WTC11 (cell line): ENCODE data around the gene ARHGAP26. TPM values are rescaled to one million over a fixed set of nuclear protein-coding genes. Genes with fewer than 3 reads are reported as not detected.

Experiments
- ATAC-seq: fragments of 200-7000 bp; cut with Tn5 transposase; 2 replicates; pipeline ENCODE4 v1.10.0; 2021; ENCODE audit warnings: mild to moderate bottlenecking, moderate library complexity
- CTCF ChIA-PET: fragments of 300-600 bp; sonication (Branson Sonifier 250); formaldehyde crosslinking; loops from one replicate; lab custom pipeline; 2021; ENCODE audit warnings: antibody characterized with exemption; lab: Charles Lee
- POLR2A ChIA-PET: fragments of 350-600 bp; sonication (Branson Sonifier 250); formaldehyde crosslinking; loops from one replicate; lab custom pipeline; 2021; ENCODE audit warnings: antibody characterized with exemption; lab: Charles Lee
- DNase-seq: peaks from one replicate; pipeline ENCODE4 v3.0.0; 2021; ENCODE audit warnings: low spot score
- H3K27ac Mint-ChIP-seq: 2 replicates; pipeline ENCODE4 v1.8.0; 2021; ENCODE audit warnings: mixed read lengths
- H3K27me3 Mint-ChIP-seq: 2 replicates; pipeline ENCODE4 v1.8.0; 2021; ENCODE audit warnings: low read depth, mild to moderate bottlenecking, moderate library complexity, mixed read lengths
- H3K36me3 Mint-ChIP-seq: 2 replicates; pipeline ENCODE4 v1.8.0; 2021; ENCODE audit warnings: mixed read lengths
- H3K4me1 Mint-ChIP-seq: 2 replicates; pipeline ENCODE4 v1.8.0; 2022; ENCODE audit warnings: mixed read lengths
- H3K4me3 Mint-ChIP-seq: 2 replicates; pipeline ENCODE4 v1.8.0; 2021; ENCODE audit warnings: mild to moderate bottlenecking, moderate library complexity, mixed read lengths
- H3K9me3 Mint-ChIP-seq: 2 replicates; pipeline ENCODE4 v1.8.0; 2021; ENCODE audit warnings: mixed read lengths
- CREM ChIP-seq: sonication (generic); formaldehyde crosslinking; IDR thresholded peaks from 2 replicates; pipeline ENCODE4 v1.8.1; 2022; ENCODE audit warnings: mild to moderate bottlenecking, missing genetic modification reagents, moderate library complexity
- FOXK1 ChIP-seq: sonication (generic); formaldehyde crosslinking; IDR thresholded peaks from 2 replicates; pipeline ENCODE4 v1.8.0; 2022; ENCODE audit warnings: mild to moderate bottlenecking, moderate library complexity, missing genetic modification reagents
- FOXP1 ChIP-seq: sonication (generic); formaldehyde crosslinking; IDR thresholded peaks from 2 replicates; pipeline ENCODE4 v1.8.0; 2022; ENCODE audit warnings: missing genetic modification reagents, mild to moderate bottlenecking, moderate library complexity, borderline replicate concordance
- GRHL2 ChIP-seq: fragments of 250-450 bp; sonication (Bioruptor Pico); IDR thresholded peaks from 2 replicates; pipeline ENCODE4 v1.8.0; 2022; ENCODE audit warnings: mild to moderate bottlenecking, moderate library complexity; ENCODE audit not compliant: insufficient replicate concordance, severe bottlenecking
- JAZF1 ChIP-seq: fragments of 250-450 bp; sonication (Bioruptor Pico); IDR thresholded peaks from 2 replicates; pipeline ENCODE4 v1.9.0; 2021; ENCODE audit warnings: moderate library complexity, mild to moderate bottlenecking, inconsistent platforms
- NFATC4 ChIP-seq: fragments of 250-450 bp; sonication (Bioruptor Pico); IDR thresholded peaks from 2 replicates; pipeline ENCODE4 v1.9.0; 2021; ENCODE audit warnings: mild to moderate bottlenecking
- NFE2L1 ChIP-seq: sonication (generic); formaldehyde crosslinking; IDR thresholded peaks from 2 replicates; pipeline ENCODE4 v1.8.1; 2023; ENCODE audit warnings: missing genetic modification reagents
- SMAD4 ChIP-seq: sonication (generic); formaldehyde crosslinking; IDR thresholded peaks from 2 replicates; pipeline ENCODE4 v1.8.0; 2022; ENCODE audit warnings: mild to moderate bottlenecking, missing genetic modification reagents
- ZNF138 ChIP-seq: sonication (generic); formaldehyde crosslinking; conservative IDR thresholded peaks from 2 replicates; pipeline ENCODE4 v1.8.1; 2022; ENCODE audit warnings: mild to moderate bottlenecking, moderate library complexity, missing genetic modification reagents
- ZNF232 ChIP-seq: sonication (generic); formaldehyde crosslinking; IDR thresholded peaks from 2 replicates; pipeline ENCODE4 v1.8.0; 2022; ENCODE audit warnings: mild to moderate bottlenecking, missing genetic modification reagents
- ZNF416 ChIP-seq: fragments of 250-450 bp; sonication (Bioruptor Pico); IDR thresholded peaks from 2 replicates; pipeline ENCODE4 v1.9.0; 2021; ENCODE audit warnings: mild to moderate bottlenecking, inconsistent platforms
- ZNF671 ChIP-seq: fragments of 250-450 bp; sonication (Bioruptor Pico); IDR thresholded peaks from 2 replicates; pipeline ENCODE4 v1.8.0; 2021; ENCODE audit warnings: mild to moderate bottlenecking
- total RNA-seq: library from RNA; stranded (reverse); gene quantifications from 3 replicates; pipeline ENCODE4 v1.2.3, GENCODE V29; 2021
- TF ChIP-seq, protein P1 (sequence below): sonication (generic); formaldehyde crosslinking; IDR thresholded peaks from 2 replicates; pipeline ENCODE4 v1.8.1; 2022; ENCODE audit warnings: missing genetic modification reagents, borderline replicate concordance
- TF ChIP-seq, protein P2 (sequence below): sonication (generic); formaldehyde crosslinking; IDR thresholded peaks from 2 replicates; pipeline ENCODE4 v1.8.0; 2022; ENCODE audit warnings: mild to moderate bottlenecking, missing genetic modification reagents
- TF ChIP-seq, protein P3 (sequence below): sonication (generic); formaldehyde crosslinking; IDR thresholded peaks from 2 replicates; pipeline ENCODE4 v1.8.0; 2022; ENCODE audit warnings: mild to moderate bottlenecking, missing genetic modification reagents
- TF ChIP-seq, protein P4 (sequence below): sonication (generic); formaldehyde crosslinking; IDR thresholded peaks from 2 replicates; pipeline ENCODE4 v1.8.0; 2023; ENCODE audit warnings: missing genetic modification reagents
- TF ChIP-seq, protein P5 (sequence below): sonication (generic); formaldehyde crosslinking; IDR thresholded peaks from 2 replicates; pipeline ENCODE4 v1.8.1; 2022; ENCODE audit warnings: low read depth, missing genetic modification reagents, borderline replicate concordance
- TF ChIP-seq, protein P6 (sequence below): fragments of 250-450 bp; sonication (Bioruptor Pico); IDR thresholded peaks from 2 replicates; pipeline ENCODE4 v1.9.0; 2021; ENCODE audit warnings: mild to moderate bottlenecking
- TF ChIP-seq, protein P7 (sequence below): sonication (generic); formaldehyde crosslinking; IDR thresholded peaks from 2 replicates; pipeline ENCODE4 v1.8.1; 2022; ENCODE audit warnings: mild to moderate bottlenecking, missing genetic modification reagents, moderate library complexity, borderline replicate concordance

ARHGAP26 gene
- total RNA-seq, 1 experiment from 2014 or later: 22.3 TPM

DNA sequence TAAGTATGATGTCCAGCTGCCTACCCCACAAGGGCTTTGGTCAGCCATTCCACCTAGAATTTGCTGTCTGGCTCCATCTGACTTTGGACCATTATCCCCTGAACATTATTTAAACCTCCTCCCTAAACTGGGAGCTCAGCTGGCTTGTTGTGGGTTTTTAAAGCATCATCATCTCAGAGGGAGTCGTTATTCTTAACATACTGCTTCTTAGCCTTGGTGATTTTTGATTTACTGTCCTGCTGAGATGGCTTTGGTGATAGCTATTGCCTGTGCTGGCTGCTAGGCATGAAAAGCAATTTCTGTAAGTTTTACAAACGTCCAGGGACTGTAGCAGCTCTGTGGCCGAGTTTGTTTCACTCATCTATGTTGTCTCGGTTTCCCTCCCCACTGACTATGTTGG, 377.2 kb downstream of the ARHGAP26 start:
- ChIA-PET CTCF (no interaction called here), POLR2A (no interaction called here)
- no peak overlapping the region for H3K27ac Mint-ChIP-seq
- H3K36me3 Mint-ChIP-seq: peaks cover 15% of the 10 kb centered on the region
- TF ChIP-seq, protein P1, sequence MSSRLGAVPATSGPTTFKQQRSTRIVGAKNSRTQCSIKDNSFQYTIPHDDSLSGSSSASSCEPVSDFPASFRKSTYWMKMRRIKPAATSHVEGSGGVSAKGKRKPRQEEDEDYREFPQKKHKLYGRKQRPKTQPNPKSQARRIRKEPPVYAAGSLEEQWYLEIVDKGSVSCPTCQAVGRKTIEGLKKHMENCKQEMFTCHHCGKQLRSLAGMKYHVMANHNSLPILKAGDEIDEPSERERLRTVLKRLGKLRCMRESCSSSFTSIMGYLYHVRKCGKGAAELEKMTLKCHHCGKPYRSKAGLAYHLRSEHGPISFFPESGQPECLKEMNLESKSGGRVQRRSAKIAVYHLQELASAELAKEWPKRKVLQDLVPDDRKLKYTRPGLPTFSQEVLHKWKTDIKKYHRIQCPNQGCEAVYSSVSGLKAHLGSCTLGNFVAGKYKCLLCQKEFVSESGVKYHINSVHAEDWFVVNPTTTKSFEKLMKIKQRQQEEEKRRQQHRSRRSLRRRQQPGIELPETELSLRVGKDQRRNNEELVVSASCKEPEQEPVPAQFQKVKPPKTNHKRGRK: no peak
- TF ChIP-seq, protein P2, sequence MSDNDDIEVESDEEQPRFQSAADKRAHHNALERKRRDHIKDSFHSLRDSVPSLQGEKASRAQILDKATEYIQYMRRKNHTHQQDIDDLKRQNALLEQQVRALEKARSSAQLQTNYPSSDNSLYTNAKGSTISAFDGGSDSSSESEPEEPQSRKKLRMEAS (CRISPR knock-in tag): no peak
- TF ChIP-seq ZNF416 (CRISPR knock-in tag) (no peak), FOXK1 (CRISPR knock-in tag) (no peak), GRHL2 (CRISPR knock-in tag) (no peak), NFATC4 (CRISPR knock-in tag) (no peak), ZNF671 (CRISPR knock-in tag) (no peak), JAZF1 (CRISPR knock-in tag) (no peak), FOXP1 (CRISPR knock-in tag) (no peak), ZNF138 (CRISPR knock-in tag) (no peak)
- TF ChIP-seq, protein P3, sequence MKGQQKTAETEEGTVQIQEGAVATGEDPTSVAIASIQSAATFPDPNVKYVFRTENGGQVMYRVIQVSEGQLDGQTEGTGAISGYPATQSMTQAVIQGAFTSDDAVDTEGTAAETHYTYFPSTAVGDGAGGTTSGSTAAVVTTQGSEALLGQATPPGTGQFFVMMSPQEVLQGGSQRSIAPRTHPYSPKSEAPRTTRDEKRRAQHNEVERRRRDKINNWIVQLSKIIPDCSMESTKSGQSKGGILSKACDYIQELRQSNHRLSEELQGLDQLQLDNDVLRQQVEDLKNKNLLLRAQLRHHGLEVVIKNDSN (CRISPR knock-in tag): no peak
- TF ChIP-seq, protein P4, sequence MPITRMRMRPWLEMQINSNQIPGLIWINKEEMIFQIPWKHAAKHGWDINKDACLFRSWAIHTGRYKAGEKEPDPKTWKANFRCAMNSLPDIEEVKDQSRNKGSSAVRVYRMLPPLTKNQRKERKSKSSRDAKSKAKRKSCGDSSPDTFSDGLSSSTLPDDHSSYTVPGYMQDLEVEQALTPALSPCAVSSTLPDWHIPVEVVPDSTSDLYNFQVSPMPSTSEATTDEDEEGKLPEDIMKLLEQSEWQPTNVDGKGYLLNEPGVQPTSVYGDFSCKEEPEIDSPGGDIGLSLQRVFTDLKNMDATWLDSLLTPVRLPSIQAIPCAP: no peak
- TF ChIP-seq, protein P5, sequence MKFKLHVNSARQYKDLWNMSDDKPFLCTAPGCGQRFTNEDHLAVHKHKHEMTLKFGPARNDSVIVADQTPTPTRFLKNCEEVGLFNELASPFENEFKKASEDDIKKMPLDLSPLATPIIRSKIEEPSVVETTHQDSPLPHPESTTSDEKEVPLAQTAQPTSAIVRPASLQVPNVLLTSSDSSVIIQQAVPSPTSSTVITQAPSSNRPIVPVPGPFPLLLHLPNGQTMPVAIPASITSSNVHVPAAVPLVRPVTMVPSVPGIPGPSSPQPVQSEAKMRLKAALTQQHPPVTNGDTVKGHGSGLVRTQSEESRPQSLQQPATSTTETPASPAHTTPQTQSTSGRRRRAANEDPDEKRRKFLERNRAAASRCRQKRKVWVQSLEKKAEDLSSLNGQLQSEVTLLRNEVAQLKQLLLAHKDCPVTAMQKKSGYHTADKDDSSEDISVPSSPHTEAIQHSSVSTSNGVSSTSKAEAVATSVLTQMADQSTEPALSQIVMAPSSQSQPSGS (CRISPR knock-in tag): no peak
- no peaks in the 10 kb centered on the region for H3K4me1 Mint-ChIP-seq
- peaks cover 6% of the 10 kb centered on the region; the same call in 1 of the 2 replicates for H3K9me3 Mint-ChIP-seq
- ATAC-seq (no peak), DNase-seq (no peak)
- no peaks in the 10 kb centered on the region for H3K27me3 Mint-ChIP-seq
- H3K4me3 Mint-ChIP-seq: no peak overlapping the region

DNA sequence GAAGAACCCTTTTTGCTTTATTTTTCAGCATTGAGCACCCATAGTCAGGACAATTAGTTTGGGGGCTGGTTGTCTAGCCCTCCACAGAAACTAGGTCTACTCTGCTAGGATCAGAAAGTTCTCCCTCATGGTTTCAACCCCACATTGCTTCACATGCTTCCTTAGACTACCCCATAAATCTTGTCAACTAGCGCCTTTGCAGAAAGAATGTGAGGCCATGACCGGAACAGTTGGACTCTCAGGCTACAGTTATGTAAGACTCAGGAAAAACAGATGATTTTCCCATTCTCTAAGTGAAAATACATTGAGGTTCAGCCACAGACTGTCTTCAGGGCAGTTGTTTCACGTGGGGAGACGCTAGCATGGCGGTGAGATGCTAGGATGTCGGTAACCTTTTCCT, 377.7 kb downstream of the ARHGAP26 start:
- ChIA-PET CTCF (no interaction called here), POLR2A (no interaction called here)
- H3K27ac Mint-ChIP-seq: no peak overlapping the region
- peaks cover 15% of the 10 kb centered on the region for H3K36me3 Mint-ChIP-seq
- H3K27me3 Mint-ChIP-seq: no peaks in the 10 kb centered on the region
- H3K9me3 Mint-ChIP-seq: peaks cover 6% of the 10 kb centered on the region; the same call in 1 of the 2 replicates
- ATAC-seq (no peak), DNase-seq (no peak)
- H3K4me3 Mint-ChIP-seq: no peak overlapping the region
- no peak for TF ChIP-seq CREM (CRISPR knock-in tag)
- TF ChIP-seq SMAD4 (CRISPR knock-in tag): no peak
- TF ChIP-seq, protein P4: no peak
- TF ChIP-seq ZNF232 (CRISPR knock-in tag): no peak
- TF ChIP-seq, protein P6, sequence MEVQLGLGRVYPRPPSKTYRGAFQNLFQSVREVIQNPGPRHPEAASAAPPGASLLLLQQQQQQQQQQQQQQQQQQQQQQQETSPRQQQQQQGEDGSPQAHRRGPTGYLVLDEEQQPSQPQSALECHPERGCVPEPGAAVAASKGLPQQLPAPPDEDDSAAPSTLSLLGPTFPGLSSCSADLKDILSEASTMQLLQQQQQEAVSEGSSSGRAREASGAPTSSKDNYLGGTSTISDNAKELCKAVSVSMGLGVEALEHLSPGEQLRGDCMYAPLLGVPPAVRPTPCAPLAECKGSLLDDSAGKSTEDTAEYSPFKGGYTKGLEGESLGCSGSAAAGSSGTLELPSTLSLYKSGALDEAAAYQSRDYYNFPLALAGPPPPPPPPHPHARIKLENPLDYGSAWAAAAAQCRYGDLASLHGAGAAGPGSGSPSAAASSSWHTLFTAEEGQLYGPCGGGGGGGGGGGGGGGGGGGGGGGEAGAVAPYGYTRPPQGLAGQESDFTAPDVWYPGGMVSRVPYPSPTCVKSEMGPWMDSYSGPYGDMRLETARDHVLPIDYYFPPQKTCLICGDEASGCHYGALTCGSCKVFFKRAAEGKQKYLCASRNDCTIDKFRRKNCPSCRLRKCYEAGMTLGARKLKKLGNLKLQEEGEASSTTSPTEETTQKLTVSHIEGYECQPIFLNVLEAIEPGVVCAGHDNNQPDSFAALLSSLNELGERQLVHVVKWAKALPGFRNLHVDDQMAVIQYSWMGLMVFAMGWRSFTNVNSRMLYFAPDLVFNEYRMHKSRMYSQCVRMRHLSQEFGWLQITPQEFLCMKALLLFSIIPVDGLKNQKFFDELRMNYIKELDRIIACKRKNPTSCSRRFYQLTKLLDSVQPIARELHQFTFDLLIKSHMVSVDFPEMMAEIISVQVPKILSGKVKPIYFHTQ (CRISPR knock-in tag): no peak
- TF ChIP-seq, protein P7, sequence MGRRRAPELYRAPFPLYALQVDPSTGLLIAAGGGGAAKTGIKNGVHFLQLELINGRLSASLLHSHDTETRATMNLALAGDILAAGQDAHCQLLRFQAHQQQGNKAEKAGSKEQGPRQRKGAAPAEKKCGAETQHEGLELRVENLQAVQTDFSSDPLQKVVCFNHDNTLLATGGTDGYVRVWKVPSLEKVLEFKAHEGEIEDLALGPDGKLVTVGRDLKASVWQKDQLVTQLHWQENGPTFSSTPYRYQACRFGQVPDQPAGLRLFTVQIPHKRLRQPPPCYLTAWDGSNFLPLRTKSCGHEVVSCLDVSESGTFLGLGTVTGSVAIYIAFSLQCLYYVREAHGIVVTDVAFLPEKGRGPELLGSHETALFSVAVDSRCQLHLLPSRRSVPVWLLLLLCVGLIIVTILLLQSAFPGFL (CRISPR knock-in tag): no peak
- no peak for TF ChIP-seq NFE2L1
- TF ChIP-seq, protein P3 (CRISPR knock-in tag): no peak
- no peaks in the 10 kb centered on the region for H3K4me1 Mint-ChIP-seq
